ENCODE data around the gene FCAR.

GRCh38 chr19:54888239-54888638 is 14.2 kb downstream of the FCAR start:
- TF ChIP-seq CTCF (IDR thresholded peaks at IDR 0.05 in 2 of 3, conservative IDR thresholded peaks at IDR 0.05 in 1 of 3; ENCODE audit: borderline replicate concordance in 1 of 3, insufficient read depth in 1 of 3, low read depth in 2 of 3, low read length in 2 of 3) (no peak), POLR2A (IDR thresholded peaks at IDR 0.05; ENCODE audit: borderline replicate concordance, extremely low read depth, insufficient read depth, insufficient read length) (no peak), EZH2 (IDR thresholded peaks at IDR 0.05) (no peak), CEBPB (IDR thresholded peaks at IDR 0.05; ENCODE audit: low read depth) (no peak)
- TF ChIP-seq, protein P1, sequence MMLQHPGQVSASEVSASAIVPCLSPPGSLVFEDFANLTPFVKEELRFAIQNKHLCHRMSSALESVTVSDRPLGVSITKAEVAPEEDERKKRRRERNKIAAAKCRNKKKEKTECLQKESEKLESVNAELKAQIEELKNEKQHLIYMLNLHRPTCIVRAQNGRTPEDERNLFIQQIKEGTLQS (IDR thresholded peaks at IDR 0.05) = no peak
